ENCODE measurements around the gene TBX10. TPM values are rescaled to one million over a fixed set of nuclear protein-coding genes. Genes with fewer than 3 reads are reported as not detected.

TBX10 gene
- total and polyA plus RNA-seq, 2 of the 8 experiments (the other 6 are each of a cell fraction or from before 2014, with no cell fraction given) = 0.09 TPM; not detected in 1

DNA sequence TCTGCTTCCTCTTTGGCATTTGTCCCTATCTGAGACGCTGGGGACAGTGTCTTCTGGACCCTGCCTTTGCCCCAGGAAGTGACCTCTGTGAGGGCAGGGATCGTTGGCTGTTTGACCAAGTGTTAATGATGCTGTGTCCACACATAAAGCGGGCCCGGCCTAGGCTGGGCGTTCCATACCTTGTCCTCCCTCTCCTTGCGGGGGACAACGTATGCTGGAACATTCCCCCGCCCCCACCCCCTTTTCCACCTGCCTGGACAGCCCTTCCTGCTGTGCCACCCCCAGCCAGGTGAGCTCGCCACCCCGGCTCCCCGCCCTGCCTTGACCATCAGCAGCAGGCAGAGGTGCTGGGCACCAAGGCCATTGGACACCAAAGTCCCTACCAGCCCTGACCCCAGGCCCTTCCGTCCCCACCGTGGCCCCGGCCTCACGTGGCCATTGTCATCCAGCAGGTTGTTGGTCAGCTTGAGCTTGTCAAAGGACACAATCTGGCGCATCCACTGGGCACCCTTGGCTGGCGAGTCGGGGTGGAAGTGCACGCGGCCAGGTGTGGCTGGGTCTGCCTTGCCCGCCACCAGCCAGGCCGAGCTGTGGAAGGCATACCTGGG is 5.7 kb downstream of the TBX10 start:
- Histone ChIP-seq H3K4me1 (replicated peaks in 1 of 4; ENCODE audit: control insufficient read depth in 3 of 4, insufficient read depth in 4 of 4, low read length in 3 of 4) (peaks cover 0 to 23% (median 14%) of the 10 kb centered on the region in 4 experiments; a peak in 6 of 7 replicates), H4K20me1 (replicated peaks in 1 of 2; ENCODE audit: control insufficient read depth in 1 of 2, insufficient read depth in 2 of 2, low read length in 2 of 2) (no peaks in the 10 kb centered on the region), H3K79me2 (ENCODE audit: control insufficient read depth in 1 of 2, insufficient read depth in 2 of 2, low read length in 2 of 2) (no peaks in the 10 kb centered on the region), H2BK12ac (ENCODE audit: low read depth, low read length) (no peak overlapping the region; the same call in 1 of the 2 replicates), H2AK5ac (ENCODE audit: low read depth, low read length) (no peak overlapping the region), H2BK20ac (ENCODE audit: low read length) (no peak overlapping the region), H3K14ac (ENCODE audit: insufficient read length) (no peak overlapping the region), H3K9me3 (ENCODE audit: insufficient read depth in 2 of 2, low read depth in 1 of 2, low read length in 1 of 2) (no peaks in the 10 kb centered on the region), H2BK5ac (ENCODE audit: low read depth, low read length) (0 out of 2 replicates have a peak overlapping the region, but pooled peaks have one; percentile 61), H3K36me3 (ENCODE audit: control insufficient read depth in 2 of 4, insufficient read depth in 4 of 4, low read length in 3 of 4) (no peaks in the 10 kb centered on the region), H3K27ac (ENCODE audit: low read depth, low read length) (no peak overlapping the region), H4K8ac (ENCODE audit: extremely low read depth, insufficient read depth, low read length) (no peak overlapping the region), H3K18ac (ENCODE audit: extremely low read depth, low read length) (no peak overlapping the region), H2AFZ (ENCODE audit: low read length) (no peak overlapping the region), H3K4me3 (ENCODE audit: extremely low read depth in 1 of 4, insufficient read depth in 2 of 4, low read depth in 3 of 4, low read length in 4 of 4) (no peak overlapping the region), H2BK15ac (ENCODE audit: low read length) (no peak overlapping the region), H3K4me2 (ENCODE audit: insufficient read depth in 1 of 2, low read depth in 2 of 2, low read length in 2 of 2) (no peak overlapping the region), H3K56ac (replicated peaks; ENCODE audit: insufficient read length, low read depth, low read length) (no peak overlapping the region), H3K79me1 (ENCODE audit: low read depth, low read length) (no peaks in the 10 kb centered on the region), H4K5ac (ENCODE audit: insufficient read length, low read depth, low read length) (no peak overlapping the region), H3K27me3 (replicated peaks in 1 of 4; ENCODE audit: control insufficient read depth in 3 of 4, extremely low read depth in 1 of 4, insufficient read depth in 3 of 4, low read length in 3 of 4) (no peaks in the 10 kb centered on the region; a peak in 1 of 7 replicates), H2BK120ac (replicated peaks; ENCODE audit: low read depth, low read length) (no peak overlapping the region), H4K91ac (replicated peaks; ENCODE audit: insufficient read length, low read length) (no peak overlapping the region), H3K23ac (ENCODE audit: insufficient read length) (no peak overlapping the region), H3K4ac (replicated peaks; ENCODE audit: insufficient read length, low read depth, low read length) (no peak overlapping the region), H3K9ac (replicated peaks in 1 of 4; ENCODE audit: extremely low read depth in 1 of 4, low read depth in 3 of 4, low read length in 3 of 4) (no peak overlapping the region), H3K23me2 (ENCODE audit: low read depth, low read length) (peaks cover 2% of the 10 kb centered on the region; the same call in 1 of the 2 replicates)
- ChIA-PET CTCF (ENCODE audit: partially characterized antibody) (interaction anchor here (0.8 to 10.1 kb wide), 7 partner anchors 12 to 277 kb away, joined by 3 to 117 read pairs (median 4); no protein-coding TSS in a partner anchor), POLR2A (ENCODE audit: partially characterized antibody) (interaction anchor here (1.6 to 11.7 kb wide), 3 partner anchors 13 to 50 kb away, joined by 4 to 194 read pairs (median 4); partner anchors contain the start of gene GSTP1)
- DNase-seq (ENCODE audit: low read depth in 1 of 2, low spot score in 2 of 2) (no peak), FAIRE-seq (no peak)
- WGBS, 2 experiments (ENCODE audit: extremely low coverage in 1 of 2, insufficient coverage in 1 of 2, insufficient read length in 1 of 2, insufficient replicate concordance in 2 of 2, low coverage in 1 of 2, low lambda C conversion rate in 2 of 2, missing lambda C conversion rate in 1 of 2) = 89% methylated on average over 17 of the region's 22 CpGs; no CpG with 5 or more reads in 1 of the 2 experiments
- TF ChIP-seq RNF2 (IDR thresholded peaks at IDR 0.05; ENCODE audit: borderline replicate concordance, low read depth, low read length, missing control alignments, poor library complexity, severe bottlenecking) (no peak), RBBP5 (IDR thresholded peaks at IDR 0.05; ENCODE audit: borderline replicate concordance, low read depth, low read length) (no peak), SIX5 (IDR thresholded peaks at IDR 0.05; ENCODE audit: low read depth, low read length) (no peak), EGR1 (IDR thresholded peaks at IDR 0.05; ENCODE audit: borderline replicate concordance, low read depth, low read length) (no peak), ZNF274 (IDR thresholded peaks at IDR 0.05; ENCODE audit: borderline replicate concordance, extremely low read depth, low read length) (no peak), SIN3A (conservative IDR thresholded peaks at IDR 0.05 in 1 of 2, IDR thresholded peaks at IDR 0.05 in 1 of 2; ENCODE audit: low read depth in 1 of 2, low read length in 2 of 2) (no peak), TBP (IDR thresholded peaks at IDR 0.05; ENCODE audit: low read depth, low read length) (no peak), CHD1 (IDR thresholded peaks at IDR 0.05; ENCODE audit: low read depth, low read length) (no peak)
- TF ChIP-seq, protein P1, sequence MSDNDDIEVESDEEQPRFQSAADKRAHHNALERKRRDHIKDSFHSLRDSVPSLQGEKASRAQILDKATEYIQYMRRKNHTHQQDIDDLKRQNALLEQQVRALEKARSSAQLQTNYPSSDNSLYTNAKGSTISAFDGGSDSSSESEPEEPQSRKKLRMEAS (IDR thresholded peaks at IDR 0.05) = no peak
